Measurements from ENCODE around the gene MLX.
"Not testable (repeated sequence)": the region's sequence is repeated elsewhere in the genome, so short reads cannot be mapped to it uniquely, and the experiment has no call there.

The MLX gene

DNA sequence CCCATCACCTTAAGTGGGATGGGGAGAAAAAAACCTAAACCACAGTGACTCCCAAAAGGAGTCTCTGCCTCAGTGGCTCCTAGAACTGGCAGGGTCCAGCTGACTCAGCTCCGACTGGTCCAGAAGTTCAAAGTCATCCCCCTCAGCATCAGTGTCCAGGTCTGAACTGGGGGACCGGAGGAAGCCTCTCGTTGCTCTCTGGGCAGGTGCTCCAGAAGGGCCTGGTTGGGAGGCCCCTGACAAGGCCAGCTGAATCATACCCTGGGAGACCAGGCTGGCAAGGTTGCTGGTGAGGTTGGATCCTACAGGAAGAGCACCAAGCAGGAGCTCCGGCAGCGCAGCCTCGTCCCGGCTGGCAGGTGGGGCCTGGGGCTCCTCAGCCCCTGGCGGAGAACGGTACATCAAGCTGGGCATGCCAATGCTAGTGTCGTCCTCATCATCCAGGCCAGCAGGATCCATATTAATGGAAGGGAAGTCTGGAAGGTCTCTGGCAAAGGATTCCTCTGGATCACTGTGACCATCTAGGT, 14.9 kb downstream of the MLX start:
- DNase-seq: no peak

GRCh38 chr17:42584880-42585279, 18.0 kb downstream of the MLX start:
- no peak for DNase-seq

DNA sequence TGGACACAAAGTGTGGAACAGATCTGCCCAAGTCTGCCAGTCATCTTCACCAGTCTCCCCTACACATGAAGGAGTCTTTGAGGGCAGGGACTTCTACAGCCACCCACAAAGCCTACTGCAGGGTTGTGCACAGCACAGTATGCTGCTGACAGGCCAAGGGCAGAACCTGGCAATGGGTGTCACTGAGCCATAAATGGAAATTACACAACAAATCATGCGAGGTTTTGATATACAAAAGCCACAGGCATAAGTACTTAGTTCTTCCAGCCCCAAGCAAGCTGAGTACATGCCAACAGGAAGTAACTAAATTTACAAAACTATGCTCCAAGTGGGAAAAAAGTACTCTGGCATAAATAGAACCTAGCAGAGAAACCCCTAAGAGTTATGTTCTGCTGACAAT, 18.5 kb downstream of the MLX start:
- DNase-seq: no peak

DNA sequence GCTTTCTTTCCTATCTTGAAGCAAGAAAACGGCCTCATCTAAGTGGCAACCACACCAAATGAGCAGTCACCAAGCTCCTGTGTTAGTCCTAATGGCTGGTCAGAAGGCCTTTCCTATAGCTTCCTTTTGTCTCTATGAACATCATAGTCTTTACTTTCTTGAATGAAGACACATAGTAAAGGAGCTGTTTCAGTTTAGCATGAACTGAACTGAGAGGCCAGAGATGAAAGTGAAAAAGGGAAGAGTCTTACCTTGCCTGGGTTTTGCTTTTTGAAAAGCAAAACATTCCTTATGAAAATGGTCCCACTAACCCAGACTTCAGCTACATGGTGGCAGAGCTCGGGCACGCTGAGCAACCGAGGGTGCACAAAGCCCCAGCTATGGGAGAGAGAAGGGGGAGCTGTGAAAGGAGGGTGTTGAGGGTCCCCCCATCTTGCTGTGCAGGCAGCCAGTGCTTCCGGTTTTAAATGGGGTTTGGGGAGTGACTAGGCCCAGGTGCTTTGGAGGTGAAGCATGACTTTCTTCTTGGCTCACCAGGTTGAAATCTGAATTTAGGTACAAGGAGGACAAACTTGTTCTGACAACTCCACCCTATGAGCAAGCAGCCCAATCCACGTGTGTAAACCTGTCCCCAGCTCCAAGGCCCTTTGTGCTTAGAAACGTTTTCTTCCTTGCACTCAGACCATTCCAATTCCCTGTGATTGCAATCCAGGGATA, 19.8 kb downstream of the MLX start:
- DNase-seq: no peak

DNA sequence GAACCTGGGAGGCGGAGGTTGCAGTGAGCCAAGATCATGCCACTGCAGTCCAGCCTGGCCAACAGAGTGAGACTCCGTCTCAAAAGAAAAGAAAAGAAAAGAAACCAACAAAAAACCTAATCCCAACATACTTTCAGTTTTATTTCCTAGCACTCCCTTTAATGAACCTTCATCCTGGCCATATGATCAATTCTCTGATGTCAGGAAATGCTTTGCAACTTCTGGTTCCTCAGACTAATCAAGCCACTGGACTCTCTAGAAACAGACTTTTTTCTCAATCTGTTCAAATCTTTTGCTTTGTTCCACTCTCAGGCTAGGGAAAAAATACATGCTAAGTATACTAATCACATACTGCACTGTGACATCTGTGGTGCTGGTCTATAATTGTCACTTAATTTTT, 24.0 kb downstream of the MLX start:
- no peak for DNase-seq

DNA sequence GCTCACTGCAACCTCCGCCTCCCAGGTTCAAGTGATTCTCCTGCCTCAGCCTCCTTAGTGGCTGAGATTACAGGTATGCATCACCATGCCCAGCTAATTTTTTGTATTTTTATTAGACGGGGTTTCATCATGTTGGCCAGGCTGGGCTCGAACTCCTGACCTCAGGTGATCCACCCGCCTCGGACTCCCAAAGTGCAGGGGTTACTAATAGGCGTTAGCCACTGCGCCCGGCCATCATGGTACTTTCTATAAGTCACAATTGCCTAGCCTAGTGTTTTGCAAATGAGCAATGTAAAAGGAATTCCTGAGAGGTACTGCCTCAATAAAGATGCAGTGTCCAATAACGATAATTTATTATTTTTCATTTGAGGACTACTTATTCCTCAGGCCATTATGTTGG, 24.5 kb downstream of the MLX start:
- no peak for DNase-seq

DNA sequence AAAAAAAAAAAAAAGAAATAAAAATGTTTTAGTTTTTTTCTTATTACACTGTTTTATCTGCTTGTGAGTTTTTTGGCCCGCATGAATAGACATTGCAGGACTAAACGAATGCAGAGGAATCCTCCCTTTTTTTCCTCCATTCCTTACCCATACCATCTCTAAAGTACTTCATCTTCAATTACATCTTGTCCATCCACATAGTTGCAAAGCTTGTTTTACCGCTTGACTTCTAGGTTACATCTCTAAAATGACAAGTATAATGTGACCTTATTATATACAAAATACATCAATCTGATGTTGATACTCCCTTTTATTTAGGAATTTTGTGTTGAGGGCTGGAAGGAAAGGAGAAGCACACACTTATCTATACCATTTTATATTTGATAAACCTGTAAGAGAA, 29.5 kb downstream of the MLX start:
- DNase-seq: no peak

GRCh38 chr17:42598905-42599304, 32.0 kb downstream of the MLX start:
- DNase-seq: peak; percentile 63

DNA sequence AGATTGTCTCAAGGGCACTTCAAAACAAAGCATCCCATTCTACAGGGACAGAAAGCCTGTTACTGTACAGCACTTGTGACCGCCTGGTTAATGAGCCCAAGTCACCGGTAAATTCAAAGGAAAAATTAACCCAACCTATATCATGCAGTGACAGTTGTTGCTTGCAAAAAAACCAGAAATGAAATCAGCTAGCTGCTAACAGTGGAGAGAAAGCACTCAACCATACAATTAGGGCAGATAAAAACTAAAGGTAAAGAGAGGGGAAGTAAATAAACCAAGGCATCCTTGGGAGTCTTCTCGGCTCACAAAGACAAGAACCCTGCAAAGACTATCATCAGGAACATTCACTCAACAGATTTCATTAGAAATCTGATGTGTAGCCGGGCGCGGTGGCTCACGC, 36.4 kb downstream of the MLX start:
- DNase-seq: peak; percentile 54

- DNase-seq: no peak
Measured at GRCh38 chr17:42607769-42608168, 40.9 kb downstream of the MLX start.

GRCh38 chr17:42608305-42609181, 41.6 kb downstream of the MLX start:
- no peak for DNase-seq

GRCh38 chr17:42609182-42609813, 42.4 kb downstream of the MLX start, which contains the start of the genes RETREG3 and TUBG1:
TSS of gene RETREG3 (minus strand) at chr17:42609374. CDS start at chr17:42609324, 50 bp downstream.
TSS of gene TUBG1 (plus strand) at chr17:42609683. CDS start at chr17:42609738, 55 bp downstream.
- DNase-seq: peak; percentile 98

DNA sequence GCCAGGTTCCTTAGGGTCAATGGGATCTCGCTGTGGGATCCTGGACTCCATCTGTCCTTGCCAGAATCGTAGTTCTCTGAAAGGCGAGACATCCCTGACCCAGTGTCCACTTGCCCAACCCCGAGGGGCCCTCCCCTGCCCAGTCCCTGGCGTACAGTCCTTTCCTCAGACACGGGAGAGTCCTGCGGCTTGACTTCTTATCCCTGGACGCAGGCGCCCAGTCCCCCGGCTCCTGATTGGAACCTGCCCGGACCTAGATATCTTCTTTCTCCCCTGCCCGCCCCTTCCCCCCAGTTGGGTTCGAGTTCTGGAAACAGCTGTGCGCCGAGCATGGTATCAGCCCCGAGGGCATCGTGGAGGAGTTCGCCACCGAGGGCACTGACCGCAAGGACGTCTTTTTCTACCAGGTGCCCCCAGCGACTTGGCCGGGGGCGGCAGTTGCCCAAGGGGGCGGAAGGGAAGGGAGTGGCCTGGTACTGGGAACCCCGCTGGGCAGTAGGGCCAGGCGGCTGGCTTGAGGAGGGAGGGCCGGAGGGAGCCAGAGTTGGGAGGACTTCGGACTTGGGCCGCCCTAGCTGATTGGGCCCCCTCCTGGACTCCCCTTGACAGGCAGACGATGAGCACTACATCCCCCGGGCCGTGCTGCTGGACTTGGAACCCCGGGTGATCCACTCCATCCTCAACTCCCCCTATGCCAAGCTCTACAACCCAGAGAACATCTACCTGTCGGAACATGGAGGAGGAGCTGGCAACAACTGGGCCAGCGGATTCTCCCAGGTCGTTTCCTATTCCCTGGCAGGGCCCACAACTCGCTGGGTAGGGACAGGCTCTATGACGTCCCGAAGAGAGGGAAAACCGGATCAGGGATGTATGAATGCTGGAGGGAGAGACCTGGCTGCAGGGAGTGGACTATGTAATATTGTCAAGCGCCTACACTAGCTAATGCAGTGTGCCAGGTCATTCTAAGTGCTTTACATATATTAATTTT, 43.2 kb downstream of the MLX start:
- DNase-seq: not testable (repeated sequence)

DNA sequence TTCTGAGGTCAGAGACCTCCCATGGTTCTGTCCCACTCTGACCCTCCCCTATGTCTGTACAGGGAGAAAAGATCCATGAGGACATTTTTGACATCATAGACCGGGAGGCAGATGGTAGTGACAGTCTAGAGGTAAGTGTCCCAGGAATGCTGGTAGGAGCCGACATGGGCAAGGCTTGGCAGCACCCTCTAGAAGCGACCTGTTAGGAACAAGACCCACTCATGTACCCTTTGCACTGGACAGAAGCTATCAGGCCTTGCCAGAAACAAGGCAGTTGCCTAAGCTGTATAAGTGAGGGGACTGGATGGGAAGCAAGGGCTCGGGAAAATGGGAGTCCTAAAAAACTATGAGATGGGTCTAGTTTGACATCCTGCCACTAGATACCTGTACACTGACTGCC, 45.1 kb downstream of the MLX start:
- no peak for DNase-seq

DNA sequence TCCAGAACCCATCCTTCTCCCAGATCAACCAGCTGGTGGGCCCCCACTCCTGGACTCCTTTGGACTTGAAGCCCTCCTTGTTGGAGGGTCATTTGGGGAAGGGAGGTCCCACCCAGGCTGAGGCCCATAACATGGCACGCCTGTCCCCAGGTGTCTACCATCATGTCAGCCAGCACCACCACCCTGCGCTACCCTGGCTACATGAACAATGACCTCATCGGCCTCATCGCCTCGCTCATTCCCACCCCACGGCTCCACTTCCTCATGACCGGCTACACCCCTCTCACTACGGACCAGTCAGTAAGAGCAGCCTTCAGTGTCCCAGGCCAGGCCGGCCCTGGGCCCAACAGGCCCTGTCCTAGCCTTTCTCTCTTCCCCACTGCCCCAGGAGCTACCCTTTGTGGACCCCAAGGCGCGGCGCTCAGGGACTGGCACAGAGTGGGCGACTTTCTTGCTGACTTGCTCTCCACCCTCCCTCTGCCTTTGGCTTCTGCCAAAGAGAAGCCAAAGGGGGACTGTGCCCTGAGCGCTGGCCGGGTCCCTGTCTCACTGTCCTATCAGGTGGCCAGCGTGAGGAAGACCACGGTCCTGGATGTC, 46.9 kb downstream of the MLX start:
- DNase-seq: no peak

DNA sequence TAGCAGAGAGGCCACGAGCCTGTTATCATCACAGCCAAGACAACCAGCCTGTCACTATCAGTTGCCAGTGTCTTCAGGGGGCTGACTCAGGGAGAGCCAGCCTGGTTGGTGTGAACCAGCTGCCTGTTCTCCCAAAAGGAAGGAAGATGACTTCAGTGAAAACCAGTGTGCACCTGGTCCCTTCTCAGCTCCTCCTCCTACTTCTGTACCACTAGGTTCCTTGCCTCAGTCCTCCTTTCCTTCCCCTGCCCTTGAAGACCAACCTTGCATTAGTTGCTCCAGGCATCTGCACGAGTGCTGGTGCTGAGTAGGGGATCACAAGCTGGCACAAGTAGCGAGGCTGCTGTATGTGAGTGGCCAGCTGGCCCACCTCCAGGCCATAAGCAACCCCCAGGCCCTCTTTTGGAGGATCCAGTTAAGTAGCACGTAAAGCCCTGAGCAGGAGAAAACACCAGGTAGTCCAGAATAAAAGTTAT, 51.1 kb downstream of the MLX start:
- DNase-seq: no peak

GRCh38 chr17:42618442-42619150, 51.7 kb downstream of the MLX start:
- DNase-seq: no peak

DNA sequence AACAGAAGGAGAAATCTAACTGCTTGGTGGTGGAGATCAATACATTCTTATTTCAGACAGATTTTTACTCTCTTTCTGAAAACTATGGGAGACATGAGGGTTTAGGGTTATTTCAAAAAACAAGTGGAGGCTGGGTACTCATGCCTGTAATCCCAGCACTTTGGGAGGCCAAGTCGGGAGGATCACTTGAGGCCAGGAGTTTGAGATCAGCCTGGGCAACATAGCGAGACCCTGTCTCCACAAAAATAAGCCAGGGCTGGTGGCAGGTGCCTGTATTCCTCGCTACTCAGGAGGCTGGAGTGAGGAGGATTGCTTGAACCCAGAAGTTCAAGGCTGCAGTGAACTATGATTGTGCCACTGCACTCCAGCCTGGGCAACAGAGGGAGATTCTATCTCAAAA, 55.1 kb downstream of the MLX start:
- DNase-seq: not testable (repeated sequence)

Data from NCI-H524 treated with DMSO at 0.1 percent for 48 hours (cell line).